Upper lobe of left lung (tissue), 6 donors: ENCODE results near the gene XNDC1N. TPM values are rescaled to one million over a fixed set of nuclear protein-coding genes. Genes with fewer than 3 reads are reported as not detected.
A peak's percentile ranks its signal among the peaks of the same experiment; 100 is the strongest.

Source experiments
- ATAC-seq, 2 donors: fragments of 200-7000 bp; cut with Tn5 transposase; one replicate each; pipeline ENCODE4 v1.9.1; 2022; ENCODE audit warnings: mild to moderate bottlenecking in 2 of 2, moderate library complexity in 2 of 2; ENCODE audit not compliant: low FRiP score in 2 of 2
- DNase-seq, 2 donors: peaks; one replicate each; pipeline ENCODE4 v3.0.0-alpha.2; 2019 to 2020
- H3K27ac ChIP-seq, 4 donors: fragments of 200-600 bp; sonication (generic); one replicate each; pipeline ENCODE4 v1.5.1; 2016 to 2019
- H3K27me3 ChIP-seq, 4 donors: fragments of 200-600 bp; sonication (generic); one replicate each; pipeline ENCODE4 v1.5.1; 2017 to 2019
- H3K36me3 ChIP-seq, 4 donors: fragments of 200-600 bp; sonication (generic); one replicate each; pipeline ENCODE4 v1.5.1; 2016 to 2019
- H3K4me1 ChIP-seq, 4 donors: fragments of 200-600 bp; sonication (generic); one replicate each; pipeline ENCODE4 v1.5.1; 2018 to 2019
- H3K4me3 ChIP-seq, 4 donors: fragments of 200-600 bp; sonication (generic); one replicate each; pipeline ENCODE4 v1.5.1; 2017 to 2019; ENCODE audit warnings: mild to moderate bottlenecking in 2 of 4, moderate library complexity in 1 of 4
- H3K9me3 ChIP-seq, 4 donors: fragments of 200-600 bp; sonication (generic); one replicate each; pipeline ENCODE4 v1.5.1; 2018 to 2019
- CTCF ChIP-seq, 6 experiments: fragments of 450-650 bp in 4 of 6; fragments of 200-600 bp in 2 of 6; sonication (generic) in 2 of 6; IDR thresholded peaks; one replicate each; pipeline ENCODE4 v1.5.1; 2016 to 2019; ENCODE audit warnings: antibody characterized with exemption in 6 of 6
- EP300 ChIP-seq, 4 donors: sonication (generic); formaldehyde crosslinking; IDR thresholded peaks; one replicate each; pipeline ENCODE4 v1.5.1; 2017; ENCODE audit warnings: antibody characterized with exemption in 4 of 4, control low read depth in 2 of 4
- POLR2A ChIP-seq, 4 donors: fragments of 450-650 bp; IDR thresholded peaks; one replicate each; pipeline ENCODE4 v1.5.1; 2016 to 2017; ENCODE audit warnings: antibody characterized with exemption in 4 of 4, mild to moderate bottlenecking in 2 of 4
- POLR2AphosphoS5 ChIP-seq, 2 donors: sonication (generic); formaldehyde crosslinking; IDR thresholded peaks; one replicate each; pipeline ENCODE4 v1.5.1; 2017; ENCODE audit warnings: antibody characterized with exemption in 2 of 2
- WGBS, 2 donors: methylation state at CpG; one replicate each; pipeline ENCODE4 v1.1.5; 2017 to 2018; 5-methylcytosine and 5-hydroxymethylcytosine counted together
- total RNA-seq, 6 donors: library from RNA; depleted of rRNA in 4 of 6; stranded (reverse); fragments of >200 nt in 4 of 6; gene quantifications; one replicate each; pipeline versions ENCODE4 v1.1.0 to v1.2.1, GENCODE V29; 2016 to 2021
- donor health status: DM: no; HTN: no; CAD: no; lungs with moderate emphysema.
- donor health status: DM: no; HTN: yes; CAD: no; lungs with severe emphysema.

Gene XNDC1N, protein sequence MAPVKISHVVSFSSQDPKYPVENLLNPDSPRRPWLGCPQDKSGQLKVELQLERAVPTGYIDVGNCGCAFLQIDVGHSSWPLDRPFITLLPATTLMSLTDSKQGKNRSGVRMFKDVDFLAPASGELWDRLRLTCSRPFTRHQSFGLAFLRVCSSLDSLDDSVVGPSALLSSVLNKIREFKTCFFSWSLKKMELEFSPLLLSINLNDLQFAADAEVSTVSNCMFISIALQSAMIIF
- 10 to 100 TPM in 1 of 6 donors, 1 to 10 TPM in 5; 5.6 to 14.7 (median 7.0) TPM for total RNA-seq

DNA sequence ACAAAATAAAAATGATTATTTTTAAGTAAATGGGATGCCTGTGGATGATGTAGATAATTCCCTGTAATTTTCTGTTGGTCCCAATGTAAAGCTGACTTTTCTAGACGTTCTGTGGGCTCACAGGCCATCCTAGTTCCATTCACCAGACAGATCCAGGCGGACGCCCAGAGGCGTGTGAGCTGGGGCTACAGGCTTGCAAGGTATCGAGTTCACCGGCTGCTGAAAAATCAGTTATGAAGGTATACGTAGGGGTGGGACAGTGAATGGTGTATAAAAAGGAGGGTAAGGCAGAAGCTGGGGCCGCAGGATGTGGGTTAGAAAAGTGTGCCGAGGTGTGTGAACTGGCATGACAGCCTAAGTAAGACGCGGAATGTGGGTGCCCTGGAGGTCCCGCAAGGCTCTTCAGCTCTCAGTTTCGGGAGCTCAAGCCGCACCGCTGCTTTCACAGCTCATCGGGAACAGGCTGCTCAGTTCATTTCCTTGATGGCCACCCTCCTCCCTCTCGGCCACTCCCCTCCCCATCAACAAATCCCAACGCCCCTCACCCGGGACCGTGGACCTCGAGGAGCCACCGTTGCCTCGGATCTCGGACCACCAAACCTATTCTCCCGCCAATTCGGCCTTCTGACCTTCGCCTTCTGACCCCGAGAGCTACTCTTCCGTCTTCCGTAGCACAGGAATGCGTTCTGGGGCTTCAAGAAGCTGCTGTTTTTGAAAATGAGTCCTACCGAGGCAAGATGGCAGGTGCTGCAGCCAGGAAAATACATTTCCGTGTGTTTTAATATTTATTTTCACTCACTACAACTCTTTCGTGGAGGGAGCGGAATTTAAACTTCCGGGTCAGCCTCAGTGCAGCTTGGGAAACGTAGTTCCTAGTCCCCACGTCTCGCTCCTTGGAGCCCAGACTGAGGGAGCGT lies at the start of gene XNDC1N:
Gene XNDC1N, minus strand, starts transcription at position 775 of the 917 bp plus-strand sequence. CDS start 5,241 bp downstream, outside the sequence.
- no peak for TF ChIP-seq POLR2A (IDR thresholded peaks at IDR 0.05)
- peak in 1 of 2 donors; percentile 48 for TF ChIP-seq POLR2AphosphoS5 (IDR thresholded peaks at IDR 0.05)
- ATAC-seq (peak; percentile 95 to 96), DNase-seq (peak; percentile 62 to 74)
- Histone ChIP-seq H3K9me3 (no peaks in the 10 kb centered on the region), H3K27me3 (no peaks in the 10 kb centered on the region), H3K27ac (peak within 1 kb of the TSS; percentile 90 to 95 (median 93)), H3K4me3 (peak within 1 kb of the TSS; percentile 79 to 97 (median 90)), H3K36me3 (peaks cover 0 to 7% (median 0%) of the 10 kb centered on the region in 4 donors), H3K4me1 (peaks cover 22 to 36% (median 23%) of the 10 kb centered on the region in 4 donors)
- WGBS, 2 donors, result 0 to 1% methylated on average over 31 to 40 of the region's 40 CpGs

DNA sequence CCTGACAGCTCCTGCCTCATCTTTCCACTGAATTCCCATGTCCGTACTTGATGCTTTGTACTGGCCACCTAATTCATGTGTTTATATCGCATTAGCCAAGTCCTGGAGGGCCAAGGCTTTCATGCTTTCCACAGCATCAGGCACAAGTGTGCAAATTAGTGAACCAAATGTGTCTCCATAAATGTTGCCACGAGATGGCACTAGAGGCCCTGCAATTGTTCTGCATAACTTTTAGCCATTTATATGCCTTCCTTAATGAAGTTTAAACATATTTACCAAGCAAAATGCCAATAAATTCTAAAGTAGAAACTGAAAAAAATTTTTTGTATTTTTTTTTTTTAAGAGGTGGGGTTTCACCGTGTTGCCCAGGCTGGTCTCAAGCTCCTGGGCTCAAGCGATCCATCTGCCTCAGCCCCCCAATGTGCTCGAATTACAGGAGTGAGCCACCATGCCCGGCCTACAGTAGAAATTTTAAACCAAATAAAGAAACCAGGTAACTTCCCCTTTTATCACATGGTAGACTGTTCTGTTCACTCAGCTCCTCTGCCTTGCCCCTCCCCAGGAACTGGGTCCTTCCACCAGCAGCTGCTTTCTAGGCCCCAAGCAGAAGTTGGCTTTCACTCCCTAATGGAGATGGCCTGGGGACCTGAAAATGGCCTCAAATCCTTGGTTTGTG lies 49.5 kb upstream of the XNDC1N start:
- H3K27ac ChIP-seq, result no peak overlapping the region
- ATAC-seq (peak in 1 of 2 donors; percentile 78), DNase-seq (no peak)
- H3K4me3 ChIP-seq, result no peak overlapping the region
- peak; percentile 34 to 68 (median 52) for TF ChIP-seq CTCF (IDR thresholded peaks at IDR 0.05)
- TF ChIP-seq POLR2AphosphoS5 (IDR thresholded peaks at IDR 0.05), result no peak
- H3K27me3 ChIP-seq, result no peaks in the 10 kb centered on the region
- peaks cover 0 to 9% (median 1%) of the 10 kb centered on the region in 4 donors for H3K36me3 ChIP-seq
- peaks cover 0 to 6% (median 0%) of the 10 kb centered on the region in 4 donors for H3K4me1 ChIP-seq
- H3K9me3 ChIP-seq, result no peaks in the 10 kb centered on the region
- WGBS, 2 donors, result 55 to 56% methylated on average over 7 of the region's 7 CpGs

GRCh38 chr11:71977090-71977489 lies 48.7 kb upstream of the XNDC1N start:
- 85 to 88% methylated on average over 1 of the region's 1 CpG for WGBS, 2 donors
- Histone ChIP-seq H3K27me3 (no peaks in the 10 kb centered on the region), H3K27ac (no peak overlapping the region), H3K36me3 (peaks cover 0 to 9% (median 1%) of the 10 kb centered on the region in 4 donors), H3K4me3 (no peak overlapping the region), H3K4me1 (peaks cover 0 to 6% (median 0%) of the 10 kb centered on the region in 4 donors), H3K9me3 (no peaks in the 10 kb centered on the region)
- TF ChIP-seq EP300 (IDR thresholded peaks at IDR 0.05), result no peak
- TF ChIP-seq CTCF (IDR thresholded peaks at IDR 0.05), result no peak
- DNase-seq, result no peak
- ATAC-seq, result no peak

DNA sequence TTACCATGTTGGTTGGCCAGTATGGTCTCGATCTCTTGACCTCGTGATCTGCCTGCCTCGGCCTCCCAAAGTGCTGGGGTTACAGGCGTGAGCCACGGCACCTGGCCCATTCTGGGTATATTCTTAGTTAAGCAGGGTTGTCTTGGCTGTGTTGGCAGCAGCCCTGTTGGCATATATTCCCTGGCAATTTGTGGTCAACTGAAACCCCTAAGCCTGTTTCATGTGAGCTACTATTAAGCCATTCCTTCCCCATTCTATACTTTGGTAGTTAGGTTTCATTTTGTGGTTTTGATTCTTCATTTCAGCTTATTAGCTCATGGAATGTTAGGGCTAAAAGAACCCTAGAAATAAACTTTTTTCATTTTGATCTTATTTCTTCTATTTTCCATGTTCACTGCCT lies 48.2 kb upstream of the XNDC1N start:
- Histone ChIP-seq H3K9me3 (no peaks in the 10 kb centered on the region), H3K36me3 (peaks cover 0 to 9% (median 1%) of the 10 kb centered on the region in 4 donors), H3K4me1 (peaks cover 0 to 6% (median 0%) of the 10 kb centered on the region in 4 donors), H3K27ac (no peak overlapping the region), H3K4me3 (no peak overlapping the region), H3K27me3 (no peaks in the 10 kb centered on the region)
- ATAC-seq (no peak), DNase-seq (no peak)
- TF ChIP-seq EP300 (IDR thresholded peaks at IDR 0.05) (no peak), POLR2AphosphoS5 (IDR thresholded peaks at IDR 0.05) (no peak), POLR2A (IDR thresholded peaks at IDR 0.05) (no peak), CTCF (IDR thresholded peaks at IDR 0.05) (no peak)
- 91 to 100% methylated on average over 5 of the region's 5 CpGs for WGBS, 2 donors

DNA sequence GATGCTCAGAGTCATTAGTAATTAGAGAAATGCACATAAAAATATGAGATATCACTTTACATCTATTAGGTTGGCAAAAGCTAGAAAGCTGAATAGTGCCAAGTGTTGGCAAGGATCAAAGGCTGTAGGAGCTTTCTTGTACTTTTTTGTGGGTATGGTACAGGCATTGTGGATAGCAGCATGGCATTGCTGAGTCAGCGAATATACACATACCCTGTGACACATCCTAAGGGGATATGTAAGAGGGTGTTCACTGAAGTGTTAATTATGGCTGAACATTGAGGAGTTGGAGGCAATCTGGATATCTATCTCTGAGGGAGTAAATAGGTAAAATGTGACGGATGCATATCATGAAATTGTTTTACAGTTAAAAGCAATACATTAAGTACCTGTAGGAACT lies 43.3 kb upstream of the XNDC1N start:
- TF ChIP-seq POLR2AphosphoS5 (IDR thresholded peaks at IDR 0.05) (no peak), CTCF (IDR thresholded peaks at IDR 0.05) (no peak), POLR2A (IDR thresholded peaks at IDR 0.05) (no peak), EP300 (IDR thresholded peaks at IDR 0.05) (no peak)
- no peak overlapping the region for H3K4me3 ChIP-seq
- H3K36me3 ChIP-seq, result peaks cover 0 to 9% (median 2%) of the 10 kb centered on the region in 4 donors
- no peaks in the 10 kb centered on the region for H3K4me1 ChIP-seq
- ATAC-seq (no peak), DNase-seq (no peak)
- WGBS, 2 donors, result 94 to 96% methylated on average over 2 of the region's 2 CpGs
- no peak overlapping the region for H3K27ac ChIP-seq
- no peaks in the 10 kb centered on the region for H3K9me3 ChIP-seq
- no peaks in the 10 kb centered on the region for H3K27me3 ChIP-seq
